Measurements from ENCODE around the gene NRG3. TPM values are rescaled to one million over a fixed set of nuclear protein-coding genes. Genes with fewer than 3 reads are reported as not detected.
A peak's percentile ranks its signal among the peaks of the same experiment; 100 is the strongest.

The NRG3 gene
- total RNA-seq, 1 donor from 2014 or later = 8.2 TPM

GRCh38 chr10:82801289-82801688 is 926.3 kb downstream of the NRG3 start:
- DNase-seq (ENCODE audit: low read depth in 2 of 2) = no peak

- DNase-seq (ENCODE audit: low read depth in 2 of 2) = no peak
These were observed 936.6 kb downstream of the NRG3 start for GRCh38 chr10:82811621-82812020.

- DNase-seq (ENCODE audit: low read depth in 2 of 2) = peak in 1 of 2 donors; percentile 2
These were observed 938.9 kb downstream of the NRG3 start for GRCh38 chr10:82813856-82814255.

GRCh38 chr10:82814635-82815034 is 939.6 kb downstream of the NRG3 start:
- no peak for DNase-seq (ENCODE audit: low read depth in 2 of 2)

- no peak for DNase-seq (ENCODE audit: low read depth in 2 of 2)
These were observed 940.7 kb downstream of the NRG3 start for GRCh38 chr10:82815680-82816079.

GRCh38 chr10:82817676-82818422 is 942.9 kb downstream of the NRG3 start:
- no peak for DNase-seq (ENCODE audit: low read depth in 2 of 2)

GRCh38 chr10:82821043-82821442 is 946.0 kb downstream of the NRG3 start:
- DNase-seq (ENCODE audit: low read depth in 2 of 2) = no peak

- DNase-seq (ENCODE audit: low read depth in 2 of 2) = no peak
These were observed 951.1 kb downstream of the NRG3 start for GRCh38 chr10:82826132-82826531.

- no peak for DNase-seq (ENCODE audit: low read depth in 2 of 2)
These were observed 952.9 kb downstream of the NRG3 start for GRCh38 chr10:82827901-82828300.

GRCh38 chr10:82847242-82847641 is 972.2 kb downstream of the NRG3 start:
- no peak for DNase-seq (ENCODE audit: low read depth in 2 of 2)

GRCh38 chr10:82850191-82850590 is 975.2 kb downstream of the NRG3 start:
- DNase-seq (ENCODE audit: low read depth in 2 of 2) = no peak

- DNase-seq (ENCODE audit: low read depth in 2 of 2) = no peak
These were observed 982.1 kb downstream of the NRG3 start for GRCh38 chr10:82856957-82857613.

GRCh38 chr10:82861889-82862288 is 986.9 kb downstream of the NRG3 start:
- no peak for DNase-seq (ENCODE audit: low read depth in 2 of 2)

- no peak for DNase-seq (ENCODE audit: low read depth in 2 of 2)
These were observed 990.4 kb downstream of the NRG3 start for GRCh38 chr10:82865366-82865765.

GRCh38 chr10:82866424-82867020 is 991.5 kb downstream of the NRG3 start:
- no peak for DNase-seq (ENCODE audit: low read depth in 2 of 2)

GRCh38 chr10:82867056-82867455 is 992.1 kb downstream of the NRG3 start:
- no peak for DNase-seq (ENCODE audit: low read depth in 2 of 2)

GRCh38 chr10:82874671-82875070 is 999.7 kb downstream of the NRG3 start:
- DNase-seq (ENCODE audit: low read depth in 2 of 2) = no peak

- no peak for DNase-seq (ENCODE audit: low read depth in 2 of 2)
These were observed 1005.8 kb downstream of the NRG3 start for GRCh38 chr10:82880776-82881290.

- no peak for DNase-seq (ENCODE audit: low read depth in 2 of 2)
These were observed 1007.7 kb downstream of the NRG3 start for GRCh38 chr10:82882722-82883121.

- DNase-seq (ENCODE audit: low read depth in 2 of 2) = no peak
These were observed 1008.6 kb downstream of the NRG3 start for GRCh38 chr10:82883603-82884002.

- DNase-seq (ENCODE audit: low read depth in 2 of 2) = peak in 1 of 2 donors; percentile 6
These were observed 1012.5 kb downstream of the NRG3 start for GRCh38 chr10:82887488-82887887.

- no peak for DNase-seq (ENCODE audit: low read depth in 2 of 2)
These were observed 1013.9 kb downstream of the NRG3 start for GRCh38 chr10:82888809-82889455.

All from dermis microvascular lymphatic vessel endothelial cell (primary cell).